Sigmoid colon (tissue), 4 donors: ENCODE data around the gene SLC15A5.

Experiments used
- CTCF ChIP-seq, 4 experiments: fragments of 450-650 bp in 3 of 4; fragments of 200-600 bp in 1 of 4; IDR thresholded peaks; one replicate each; pipeline ENCODE4 v1.5.1; 2016 to 2019; ENCODE audit warnings: antibody characterized with exemption in 4 of 4, mild to moderate bottlenecking in 3 of 4, moderate library complexity in 2 of 4
- POLR2AphosphoS5 ChIP-seq, 4 donors: sonication (generic); formaldehyde crosslinking; IDR thresholded peaks; one replicate each; pipeline ENCODE4 v1.6.1; 2017; ENCODE audit warnings: antibody characterized with exemption in 4 of 4

GRCh38 chr12:16303939-16304338, 26.5 kb upstream of the SLC15A5 start:
- no peak for TF ChIP-seq CTCF (IDR thresholded peaks at IDR 0.05)
- TF ChIP-seq POLR2AphosphoS5 (IDR thresholded peaks at IDR 0.05), result no peak
